HG03196 (cell line): ENCODE measurements around the gene ZC3H7A.
A peak's percentile ranks its signal among the peaks of the same experiment; 100 is the strongest.
"Not testable (repeated sequence)": the region's sequence is repeated elsewhere in the genome, so short reads cannot be mapped to it uniquely, and the experiment has no call there.

Experiments
- ATAC-seq: cut with Tn5 transposase; IDR thresholded peaks from one replicate; pipeline ENCODE4 v1.9.1; 2021; ENCODE audit not compliant: unreplicated experiment

The ZC3H7A gene

GRCh38 chr16:11800382-11800718, 3.3 kb upstream of the ZC3H7A start:
- ATAC-seq = no peak

GRCh38 chr16:11799509-11800381, 2.7 kb upstream of the ZC3H7A start:
- ATAC-seq = no peak

- no peak for ATAC-seq
Measured at GRCh38 chr16:11799017-11799381, 1.9 kb upstream of the ZC3H7A start.

- ATAC-seq = no peak
Measured at GRCh38 chr16:11797957-11798299, 870 bp upstream of the ZC3H7A start.

- peak; percentile 6 for ATAC-seq
Measured at GRCh38 chr16:11796227-11797165, 562 bp downstream of the ZC3H7A start.

- ATAC-seq = no peak
Measured at GRCh38 chr16:11795887-11796226, 1.2 kb downstream of the ZC3H7A start.

GRCh38 chr16:11794996-11795886, 1.8 kb downstream of the ZC3H7A start:
- ATAC-seq = no peak

- ATAC-seq = no peak
Measured at GRCh38 chr16:11794447-11794846, 2.6 kb downstream of the ZC3H7A start.

GRCh38 chr16:11793840-11794239, 3.2 kb downstream of the ZC3H7A start:
- ATAC-seq = no peak

- ATAC-seq = no peak
Measured at GRCh38 chr16:11792410-11793241, 4.4 kb downstream of the ZC3H7A start.

GRCh38 chr16:11791144-11791828, 5.8 kb downstream of the ZC3H7A start:
- ATAC-seq = no peak

GRCh38 chr16:11788914-11789313, 8.1 kb downstream of the ZC3H7A start:
- no peak for ATAC-seq

- not testable (repeated sequence) for ATAC-seq
Measured at GRCh38 chr16:11784980-11785599, 12.0 kb downstream of the ZC3H7A start.

GRCh38 chr16:11784381-11784780, 12.7 kb downstream of the ZC3H7A start:
- not testable (repeated sequence) for ATAC-seq

GRCh38 chr16:11784038-11784369, 13.1 kb downstream of the ZC3H7A start:
- no peak for ATAC-seq

GRCh38 chr16:11783319-11784037, 13.6 kb downstream of the ZC3H7A start:
- ATAC-seq = peak; percentile 71

- ATAC-seq = no peak
Measured at GRCh38 chr16:11781773-11782172, 15.3 kb downstream of the ZC3H7A start.

- ATAC-seq = no peak
Measured at GRCh38 chr16:11780991-11781680, 15.9 kb downstream of the ZC3H7A start.
